GM21526 (cell line): ENCODE measurements around the gene KLHL18.
A peak's percentile ranks its signal among the peaks of the same experiment; 100 is the strongest.
"Not testable (repeated sequence)": the region's sequence is repeated elsewhere in the genome, so short reads cannot be mapped to it uniquely, and the experiment has no call there.

Source experiments
- ATAC-seq: cut with Tn5 transposase; IDR thresholded peaks from one replicate; pipeline ENCODE4 v1.9.1; 2021; ENCODE audit warnings: moderate library complexity; ENCODE audit not compliant: unreplicated experiment, low FRiP score

Gene KLHL18

DNA sequence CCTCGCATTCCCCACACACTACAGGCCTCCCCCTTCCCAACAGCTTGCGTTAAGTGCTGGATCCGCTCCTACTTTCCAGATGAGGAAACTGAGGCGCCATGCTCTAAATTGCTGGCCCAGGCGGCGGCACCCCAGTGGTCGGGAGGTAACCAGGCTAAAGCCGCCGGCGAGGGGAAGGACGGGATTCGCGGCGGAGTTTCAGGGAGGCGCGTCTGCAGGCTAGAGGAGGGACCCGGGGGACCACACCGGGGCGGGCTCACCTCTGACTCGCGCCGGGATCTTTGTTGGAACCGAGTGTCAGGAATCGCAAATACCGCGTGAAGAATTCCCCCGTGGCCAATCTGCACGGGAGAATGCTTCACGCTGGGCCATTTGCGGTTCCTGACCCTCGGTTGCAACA, 73.5 kb downstream of the KLHL18 start:
- no peak for ATAC-seq

DNA sequence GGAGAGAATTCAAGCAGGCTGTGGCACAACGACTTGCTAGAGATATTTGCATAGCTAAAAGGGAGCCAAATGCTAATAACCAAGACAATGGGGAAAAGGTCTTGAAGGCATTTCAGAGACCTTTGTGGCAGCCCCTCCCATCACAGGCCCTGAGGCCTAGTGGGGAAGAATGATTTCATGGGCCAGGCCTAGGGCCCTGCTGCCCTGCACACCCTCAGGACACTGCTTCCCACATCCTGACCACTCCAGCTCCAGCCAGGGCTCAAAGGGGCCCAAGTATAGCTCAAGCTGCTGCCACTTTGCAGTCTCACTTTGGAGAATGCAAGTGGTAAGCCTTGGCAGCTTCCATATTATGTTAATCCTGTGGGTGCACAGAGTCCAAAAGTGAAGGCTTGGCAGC, 76.6 kb downstream of the KLHL18 start:
- no peak for ATAC-seq

DNA sequence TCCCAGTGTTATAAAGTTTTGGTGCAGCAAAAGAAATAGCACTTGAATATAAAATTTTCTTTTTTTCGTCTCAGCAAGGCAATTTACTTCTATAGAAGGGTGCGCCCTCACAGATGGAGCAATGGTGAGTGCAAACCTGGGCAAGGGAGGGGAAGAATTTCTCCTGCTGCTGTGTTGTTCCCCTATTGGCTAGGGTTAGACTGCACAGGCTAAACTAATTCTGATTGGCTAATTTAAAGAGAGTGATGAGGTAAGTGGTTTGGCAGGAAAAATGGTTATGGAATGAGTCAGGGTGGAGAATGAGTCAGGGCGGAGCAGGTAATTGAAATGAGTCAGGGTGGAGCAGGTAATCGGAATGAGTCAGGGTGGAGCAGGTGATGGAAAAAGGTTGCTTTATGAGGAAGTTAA, 77.4 kb downstream of the KLHL18 start:
- not testable (repeated sequence) for ATAC-seq

DNA sequence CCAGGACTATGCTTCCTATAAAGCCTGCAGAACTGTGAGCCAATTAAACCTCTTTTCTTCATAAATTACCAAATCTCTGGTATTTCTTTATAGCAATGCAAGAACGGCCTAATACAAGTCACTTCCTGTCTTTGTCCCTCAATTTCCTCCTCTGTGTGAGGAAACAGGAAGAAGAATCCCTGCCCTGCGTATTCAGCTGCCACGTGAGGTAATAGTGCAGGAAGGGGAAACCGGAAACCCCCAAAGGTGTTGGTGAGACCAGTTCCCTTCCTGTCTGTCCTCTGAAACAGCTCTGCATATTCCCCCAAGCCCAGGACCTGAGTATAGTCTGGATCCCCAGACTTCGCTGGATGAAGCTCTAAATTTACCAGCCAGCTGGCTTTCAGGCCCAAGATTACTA, 80.0 kb downstream of the KLHL18 start:
- no peak for ATAC-seq

DNA sequence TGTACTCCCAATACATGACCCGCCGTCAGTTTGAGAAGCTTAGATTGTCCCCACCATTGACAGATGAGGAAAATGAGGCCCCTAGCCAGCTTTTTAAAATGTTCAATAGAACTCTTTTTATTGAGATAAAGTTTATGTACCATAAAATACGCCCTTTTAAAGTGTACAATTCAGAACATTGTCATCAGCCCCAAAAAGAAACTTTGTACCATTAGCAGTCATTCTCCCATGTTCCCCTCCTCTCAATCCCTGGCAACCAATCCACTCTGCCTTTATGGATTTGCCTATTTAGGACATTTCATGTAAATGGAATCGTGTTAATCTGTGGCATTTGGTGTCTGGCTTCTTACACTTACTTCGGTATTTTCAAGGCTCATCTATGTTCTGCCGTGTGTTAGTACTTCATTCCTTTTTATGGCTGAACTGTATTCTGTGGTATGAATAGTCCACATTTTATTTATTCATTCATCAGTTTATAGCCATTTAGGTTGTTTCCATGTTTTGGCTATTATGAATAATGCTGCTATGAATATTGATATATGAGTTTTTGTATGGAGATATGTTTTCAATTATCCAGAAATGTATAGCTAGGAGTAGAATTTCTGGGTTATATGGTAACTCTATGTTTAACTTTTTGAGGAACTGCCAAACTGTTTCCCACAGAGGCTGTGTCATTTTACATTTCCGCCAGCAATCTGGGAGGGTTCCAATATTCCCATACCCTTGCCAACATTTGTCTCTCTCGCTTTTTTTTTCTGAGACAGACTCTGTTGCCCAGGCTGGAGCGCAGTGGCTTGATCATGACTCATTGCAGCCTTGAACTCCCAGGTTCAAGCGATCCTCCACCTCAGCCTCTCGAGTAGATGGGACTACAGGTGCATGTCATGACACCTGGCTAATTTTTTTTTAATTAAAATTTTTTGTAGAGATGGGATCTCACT, 82.7 kb downstream of the KLHL18 start:
- ATAC-seq, result no peak

DNA sequence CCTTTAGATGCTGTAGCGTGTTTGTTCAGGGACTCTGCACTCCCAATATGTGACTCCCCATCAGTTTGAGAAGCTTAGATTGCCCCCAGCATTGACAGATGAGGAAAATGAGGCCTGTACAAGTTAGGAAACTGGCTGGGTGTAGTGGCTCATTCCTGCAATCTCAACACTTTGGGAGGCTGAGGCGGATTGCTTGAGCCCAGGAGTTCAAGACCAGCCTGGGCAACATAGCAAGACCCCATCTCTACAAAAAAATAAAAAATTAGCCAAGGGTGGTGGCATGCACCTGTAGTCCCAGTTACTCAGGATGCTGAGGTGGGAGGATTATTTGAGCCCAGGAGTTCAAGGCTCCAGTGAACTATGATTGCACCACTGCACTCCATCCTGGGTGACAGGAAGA, 84.1 kb downstream of the KLHL18 start:
- ATAC-seq, result no peak

DNA sequence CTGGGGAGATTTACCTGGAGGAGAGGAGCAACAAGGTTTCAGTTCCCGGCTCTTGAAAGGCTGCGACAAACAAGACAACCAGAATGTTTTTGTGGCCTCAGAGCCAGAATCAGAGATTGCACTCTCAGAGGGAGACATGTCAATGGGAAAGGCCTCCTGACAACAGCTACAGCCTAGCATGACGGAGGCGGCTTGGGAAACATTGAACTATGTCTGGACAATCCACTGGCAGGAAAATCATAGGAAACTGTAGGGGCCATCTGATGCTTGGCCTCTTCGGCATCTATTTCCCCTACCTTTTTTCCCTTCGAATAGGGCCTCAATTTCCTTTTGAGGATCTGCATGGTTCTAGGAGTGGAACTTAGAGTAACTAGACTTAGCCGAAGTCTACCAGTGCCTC, 84.9 kb downstream of the KLHL18 start:
- no peak for ATAC-seq

DNA sequence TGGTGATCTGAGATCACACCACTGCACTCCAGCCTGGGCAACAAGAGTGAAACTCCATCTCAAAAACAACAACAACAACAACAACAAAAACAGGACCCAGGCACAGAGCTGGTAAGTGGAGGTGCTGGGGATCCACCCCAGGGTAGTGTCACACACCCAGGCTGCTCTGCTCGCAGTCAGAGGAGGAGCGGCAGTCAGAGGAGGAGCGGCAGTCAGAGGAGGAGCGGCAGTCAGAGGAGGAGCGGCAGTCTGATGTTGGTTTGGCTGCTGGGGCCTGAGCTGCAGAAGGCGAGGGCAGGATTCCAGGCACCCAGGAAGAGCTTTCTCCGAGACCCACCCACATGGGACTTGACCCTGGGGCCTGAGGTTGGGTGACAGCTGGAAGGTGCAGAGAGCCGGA, 87.3 kb downstream of the KLHL18 start:
- ATAC-seq, result not testable (repeated sequence)

DNA sequence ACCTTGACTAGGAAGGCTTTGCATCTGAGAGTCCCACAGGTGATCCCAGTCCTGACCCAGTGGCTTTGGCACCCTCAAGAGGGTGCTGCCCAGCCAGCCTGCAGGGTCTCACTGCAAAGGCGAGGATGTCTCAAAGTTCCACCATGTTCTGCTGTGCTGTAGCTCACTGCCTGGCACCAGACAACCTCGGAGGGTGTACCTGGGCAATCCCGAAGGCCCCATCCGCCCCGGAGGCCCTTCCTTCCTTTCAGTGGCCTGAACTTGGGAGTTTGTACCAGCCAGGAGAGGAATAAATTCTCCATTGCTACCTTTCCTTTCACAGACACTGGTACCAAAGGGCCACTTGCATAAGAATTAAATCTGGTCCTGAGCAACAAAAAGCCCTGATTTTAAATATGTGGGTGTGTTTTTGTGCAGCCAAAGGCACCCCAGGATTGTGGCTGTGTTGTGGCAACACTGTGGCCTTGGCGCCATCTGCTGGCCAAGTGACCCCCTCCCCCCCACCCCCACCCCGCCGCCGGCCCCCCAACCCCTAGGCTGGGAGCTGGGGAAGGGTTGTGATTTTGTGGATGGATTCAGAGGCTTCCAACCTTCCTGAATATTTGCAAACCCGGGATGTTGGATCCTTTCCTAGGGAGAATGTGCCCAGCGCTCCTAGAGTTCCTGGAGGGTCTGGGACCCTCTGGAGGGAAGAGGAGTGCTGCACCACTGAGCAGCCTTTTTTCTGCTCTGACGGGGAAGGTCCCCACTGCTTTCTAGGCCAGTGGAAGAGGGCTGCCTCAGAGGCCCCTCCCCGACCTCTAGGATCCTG, 88.3 kb downstream of the KLHL18 start:
- ATAC-seq, result no peak

DNA sequence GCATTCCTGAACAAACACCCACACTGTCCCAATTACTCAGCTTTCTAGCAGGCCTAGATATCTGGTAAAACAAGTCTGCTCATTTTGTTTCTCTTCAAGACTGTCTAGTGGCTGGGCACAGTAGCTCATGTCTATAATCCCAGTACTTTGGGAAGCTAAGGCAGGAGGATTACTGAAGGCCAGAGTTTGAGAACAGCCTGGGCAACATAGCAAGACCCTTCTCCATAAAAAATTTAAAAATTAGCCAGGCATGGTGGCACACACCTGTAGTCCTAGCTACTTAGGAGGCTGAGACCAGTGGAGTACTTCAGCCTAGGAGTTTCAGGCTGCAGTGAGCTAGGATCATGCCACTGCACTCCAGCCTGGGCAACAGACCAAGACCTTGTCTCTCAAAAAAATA, 91.8 kb downstream of the KLHL18 start:
- ATAC-seq, result no peak

DNA sequence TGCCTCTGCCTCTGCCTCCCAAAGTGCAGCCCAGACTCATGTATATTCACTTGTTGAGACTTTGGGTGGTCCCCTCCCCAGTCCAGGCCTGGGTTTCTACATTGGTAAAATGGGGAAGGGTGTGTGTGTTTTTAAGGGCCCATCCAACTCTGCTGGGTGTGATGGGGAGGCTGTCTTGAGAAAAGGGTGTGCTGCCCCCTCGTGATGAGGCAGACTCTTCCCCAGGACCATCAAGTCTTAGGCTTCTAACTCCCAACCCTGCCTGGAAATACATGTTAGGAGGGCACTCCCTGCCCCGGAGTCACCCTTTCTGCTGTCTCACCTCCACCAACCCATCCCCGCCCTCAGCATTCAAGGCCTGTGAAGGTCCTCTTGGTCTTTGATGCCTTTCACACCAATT, 93.6 kb downstream of the KLHL18 start:
- no peak for ATAC-seq

DNA sequence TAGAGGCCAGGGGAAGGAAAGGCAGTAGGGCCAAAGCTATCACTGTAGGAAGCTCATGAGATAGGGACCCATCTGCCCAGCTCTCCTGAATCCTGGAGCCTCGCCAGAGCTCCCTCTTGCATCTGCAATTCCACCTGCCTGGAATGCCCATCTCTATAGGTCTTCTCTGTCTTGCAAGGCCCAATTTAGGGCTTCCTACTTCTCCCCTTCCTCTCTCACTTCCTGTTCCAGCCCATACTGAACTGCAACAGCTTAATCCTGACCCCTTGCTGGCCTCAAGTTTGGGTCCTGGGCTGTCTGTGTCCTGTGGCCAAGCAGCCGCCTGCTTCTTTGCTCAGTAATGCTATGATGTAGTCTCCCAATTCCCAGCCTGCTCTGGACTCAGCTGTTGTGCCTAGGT, 94.4 kb downstream of the KLHL18 start:
- no peak for ATAC-seq

DNA sequence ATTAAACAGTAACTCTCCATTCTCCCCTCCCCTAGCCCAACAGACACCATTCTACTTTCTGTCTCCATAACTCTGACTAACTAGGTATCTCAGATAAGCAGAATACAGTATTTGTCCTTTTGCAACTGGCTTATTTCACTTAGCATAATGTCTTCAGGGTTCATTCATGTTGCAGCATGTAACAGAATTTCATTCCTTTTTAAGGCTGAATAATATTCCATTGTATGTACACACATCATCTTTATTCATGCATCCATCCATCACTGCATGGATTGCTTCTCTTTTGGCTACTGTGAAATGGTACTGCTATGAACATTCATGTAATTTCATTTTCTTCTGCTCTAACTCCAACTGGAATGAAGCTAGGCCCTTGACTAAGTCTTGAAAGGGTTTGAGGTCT, 96.1 kb downstream of the KLHL18 start:
- no peak for ATAC-seq

DNA sequence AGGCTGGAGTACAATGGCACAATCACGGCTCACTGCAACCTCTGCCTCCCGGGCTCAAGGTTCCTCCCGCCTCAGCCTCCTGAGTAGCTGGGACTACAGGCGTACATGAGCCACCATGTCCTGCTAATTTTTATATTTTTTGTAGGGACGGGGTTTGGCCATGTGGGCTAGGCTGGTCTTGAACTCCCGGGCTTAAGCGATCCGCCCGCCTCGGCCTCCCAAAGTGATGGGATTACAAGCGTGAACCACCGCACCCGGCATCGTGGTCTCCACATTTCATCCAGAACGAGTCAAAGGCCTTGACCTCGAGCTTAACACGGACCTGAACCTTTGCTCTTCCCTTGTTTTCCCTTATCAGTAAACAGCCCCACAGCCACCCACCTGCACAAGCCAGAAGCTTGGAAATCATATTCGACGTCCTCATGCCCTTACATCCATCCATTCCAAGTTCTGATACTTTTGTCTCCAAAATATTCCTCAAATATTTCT, 96.7 kb downstream of the KLHL18 start:
- ATAC-seq, result no peak

DNA sequence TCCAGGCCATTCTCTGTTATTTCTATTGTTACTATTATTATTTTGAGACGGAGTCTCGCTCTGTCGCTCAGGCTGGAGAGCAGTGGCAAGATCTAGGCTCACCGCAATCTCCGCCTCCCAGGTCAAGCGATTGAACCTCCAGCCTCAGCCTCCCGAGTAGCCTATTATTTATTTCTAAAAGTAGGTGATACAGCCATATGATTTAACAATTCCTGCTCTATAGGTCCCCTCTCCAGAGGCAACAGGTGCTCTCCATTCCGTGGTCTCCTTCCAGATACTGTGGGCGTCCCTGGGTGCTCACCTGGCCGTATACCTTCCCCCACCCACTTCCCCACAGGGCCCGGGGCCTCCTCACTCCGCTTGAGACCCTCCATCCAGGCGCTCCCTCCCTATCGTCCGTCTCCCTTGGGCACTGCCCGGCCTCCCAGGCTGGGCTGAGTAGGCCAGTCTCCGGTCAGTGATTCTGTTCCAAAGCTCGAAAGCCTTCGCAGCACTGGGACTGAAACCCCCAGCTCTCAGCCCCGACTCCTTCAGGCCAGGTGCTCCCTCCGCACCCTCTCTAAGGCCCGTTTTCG, 97.4 kb downstream of the KLHL18 start:
- no peak for ATAC-seq

DNA sequence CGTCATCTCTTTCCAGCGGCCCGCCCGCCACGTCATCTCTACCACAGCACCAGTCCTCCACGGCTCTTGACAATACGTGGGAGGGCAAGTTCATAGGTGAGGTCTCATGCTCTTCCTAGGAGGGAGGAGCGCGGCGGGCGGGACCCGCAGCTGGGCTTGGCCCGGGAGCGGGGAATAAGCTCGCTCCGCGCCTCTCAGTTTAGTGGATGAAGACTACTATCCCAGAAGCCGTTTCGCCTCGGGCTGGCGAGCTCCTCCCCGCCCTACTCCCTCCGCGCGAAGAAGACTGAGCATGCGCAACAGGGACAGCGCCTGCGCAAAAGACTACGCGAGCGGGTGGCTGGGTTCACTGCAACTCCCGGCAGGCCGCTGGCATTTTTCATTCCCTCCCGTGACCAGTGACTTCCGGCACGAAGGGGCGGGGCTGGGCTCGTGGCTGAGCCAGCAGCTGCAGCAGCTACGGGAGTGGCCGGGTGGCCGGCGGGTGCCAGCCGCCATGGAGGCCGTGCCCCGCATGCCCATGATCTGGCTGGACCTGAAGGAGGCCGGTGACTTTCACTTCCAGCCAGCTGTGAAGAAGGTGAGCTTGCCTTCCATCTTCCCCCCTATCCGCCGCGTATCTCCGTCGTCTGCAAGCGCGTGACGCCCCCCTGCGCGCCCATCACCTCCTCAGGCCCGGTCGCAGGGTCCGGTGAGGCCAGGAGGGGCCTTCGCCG, 98.0 kb downstream of the KLHL18 start, which contains the start of gene PTPN23:
TSS of gene PTPN23 (plus strand) at position 421 of the 716 bp plus-strand sequence. CDS start at position 497, 76 bp downstream.
- peak; percentile 66 for ATAC-seq

DNA sequence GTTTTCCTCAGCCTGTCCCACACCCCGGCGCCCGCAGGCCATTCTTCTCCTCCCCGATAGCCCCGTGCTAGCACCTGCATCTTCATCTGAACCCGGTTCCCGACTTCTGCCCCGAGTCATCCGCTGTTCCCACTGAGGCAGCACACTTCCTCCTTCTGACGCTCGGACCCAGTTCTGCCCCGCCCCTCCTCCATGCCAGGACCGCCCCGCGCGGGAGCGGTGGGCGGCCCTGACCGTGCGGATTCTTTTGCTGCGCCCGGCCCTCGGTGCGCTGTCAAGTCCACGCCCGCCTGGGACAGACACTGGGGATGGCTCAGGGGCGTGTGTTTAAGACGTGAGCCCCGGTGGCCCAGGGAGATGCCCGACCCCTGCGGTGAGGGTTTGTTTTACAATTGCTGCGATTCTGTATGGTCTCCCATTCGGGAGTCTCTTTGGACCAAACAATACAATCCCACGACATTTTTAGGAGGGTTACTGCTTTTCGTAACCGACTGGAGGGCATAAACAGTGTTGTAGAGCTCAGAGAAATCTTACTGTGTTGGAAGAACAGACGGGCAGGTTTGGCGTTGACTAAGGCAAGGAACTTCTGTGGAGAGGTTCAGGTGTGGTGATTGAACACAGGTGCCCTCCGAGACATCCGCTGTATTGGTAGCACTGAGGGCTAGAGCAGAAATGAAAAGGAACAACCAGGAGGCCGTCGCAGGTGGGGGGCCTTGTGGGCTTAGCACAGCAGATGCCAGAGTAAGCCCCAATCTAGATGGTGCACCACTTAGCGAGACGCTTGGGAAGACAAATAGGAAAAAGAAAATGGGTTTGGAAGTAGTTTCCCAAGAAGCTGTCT, 98.8 kb downstream of the KLHL18 start:
- peak; percentile 57 for ATAC-seq

DNA sequence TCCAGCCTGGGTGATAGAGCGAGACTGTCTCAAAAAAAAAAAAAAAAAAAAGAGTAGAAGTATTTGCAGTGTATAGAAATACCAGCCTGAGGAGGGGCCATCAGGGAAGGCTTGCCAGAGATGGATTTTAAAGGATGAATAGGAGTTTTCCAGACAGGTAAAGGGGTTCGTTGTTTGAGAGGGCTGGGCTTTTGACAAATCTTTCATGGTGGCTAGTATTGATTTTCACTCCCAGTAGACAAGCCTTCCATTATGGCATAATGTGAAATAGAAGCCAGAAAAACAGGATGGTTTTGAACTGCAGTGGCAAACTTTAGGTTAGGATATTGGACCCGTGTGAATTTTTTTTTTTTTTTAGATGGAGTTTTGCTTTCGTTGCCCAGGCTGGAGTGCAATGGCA, 101.7 kb downstream of the KLHL18 start:
- no peak for ATAC-seq

DNA sequence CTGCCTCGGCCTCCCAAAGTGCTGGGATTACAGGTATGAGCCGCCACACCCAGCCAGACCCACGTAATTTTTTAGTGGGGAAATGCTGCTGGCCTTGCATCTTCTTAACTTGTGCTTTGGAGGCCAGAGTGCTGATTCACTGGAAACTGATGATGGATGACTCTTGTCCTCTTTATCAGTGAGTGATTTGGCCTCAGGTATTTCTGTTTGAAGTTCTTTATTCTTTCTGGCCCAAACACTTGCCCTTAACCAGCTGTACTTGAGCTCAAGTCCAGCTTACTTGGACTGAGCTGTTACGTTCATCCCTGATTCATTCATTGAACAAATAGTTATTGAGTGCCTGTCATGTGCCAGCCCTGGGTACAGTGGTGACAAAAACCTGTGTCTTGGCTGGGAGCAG, 102.3 kb downstream of the KLHL18 start:
- ATAC-seq, result no peak
